Subcutaneous adipose tissue (tissue), 4 donors: ENCODE data around the gene CACNA1F. TPM values are rescaled to one million over a fixed set of nuclear protein-coding genes. Genes with fewer than 3 reads are reported as not detected.

ENCODE experiments used
- CTCF ChIP-seq: fragments of 450-650 bp; IDR thresholded peaks from one replicate; pipeline ENCODE4 v1.5.1; 2016; ENCODE audit warnings: low read depth, mild to moderate bottlenecking, control low read depth, antibody characterized with exemption, moderate library complexity
- total RNA-seq, 4 donors: library from RNA; depleted of rRNA; stranded (reverse); fragments of >200 nt; gene quantifications; one replicate each; pipeline ENCODE4 v1.1.0, GENCODE V29; 2016

Gene CACNA1F
- total RNA-seq, 4 donors from 2014 or later = under 0.01 to 0.66 (median 0.25) TPM

- no peak for TF ChIP-seq CTCF
Measured at GRCh38 chrX:49206543-49206942, 26.6 kb downstream of the CACNA1F start.

GRCh38 chrX:49205443-49205842 is 27.7 kb downstream of the CACNA1F start:
- no peak for TF ChIP-seq CTCF

GRCh38 chrX:49204709-49205108 is 28.4 kb downstream of the CACNA1F start:
- TF ChIP-seq CTCF = no peak

- no peak for TF ChIP-seq CTCF
Measured at GRCh38 chrX:49204017-49204416, 29.1 kb downstream of the CACNA1F start.

GRCh38 chrX:49203536-49203935 is 29.6 kb downstream of the CACNA1F start:
- no peak for TF ChIP-seq CTCF

GRCh38 chrX:49202022-49202421 is 31.1 kb downstream of the CACNA1F start:
- no peak for TF ChIP-seq CTCF

GRCh38 chrX:49199906-49200771 is 33.0 kb downstream of the CACNA1F start, which contains the start of gene SYP:
Gene SYP, minus strand, starts transcription at chrX:49200193. Its CDS starts 7 bp downstream, at chrX:49200186.
- TF ChIP-seq CTCF = no peak
